Activated CD8-positive, alpha-beta T cell treated with anti-CD3 and anti-CD28 coated beads for 36 hours (primary cell): ENCODE measurements around the gene IL1R1. TPM values are rescaled to one million over a fixed set of nuclear protein-coding genes. Genes with fewer than 3 reads are reported as not detected.
A peak's percentile ranks its signal among the peaks of the same experiment; 100 is the strongest.

Source experiments
- ATAC-seq: fragments of 200-7000 bp; cut with Tn5 transposase; one replicate; pipeline ENCODE4 v1.10.0; 2021; ENCODE audit warnings: mild to moderate bottlenecking, moderate library complexity
- CTCF ChIA-PET: fragments of 350-600 bp; sonication (Branson Sonifier 250); formaldehyde crosslinking; loops from one replicate; lab custom pipeline; 2021; ENCODE audit warnings: antibody characterized with exemption; lab: Charles Lee
- POLR2A ChIA-PET: fragments of 350-600 bp; sonication (Branson Sonifier 250); formaldehyde crosslinking; loops from one replicate; lab custom pipeline; 2021; ENCODE audit warnings: antibody characterized with exemption; lab: Charles Lee
- DNase-seq: peaks from one replicate; pipeline ENCODE4 v3.0.0-alpha.2; 2020
- H3K27ac Mint-ChIP-seq: one replicate; pipeline ENCODE4 v1.8.0; 2021; ENCODE audit warnings: mild to moderate bottlenecking, mixed read lengths
- H3K27me3 Mint-ChIP-seq: one replicate; pipeline ENCODE4 v1.8.0; 2021; ENCODE audit warnings: mixed read lengths
- H3K36me3 Mint-ChIP-seq: one replicate; pipeline ENCODE4 v1.8.0; 2021; ENCODE audit warnings: low read depth, mixed read lengths
- H3K4me1 Mint-ChIP-seq: one replicate; pipeline ENCODE4 v1.8.0; 2021; ENCODE audit warnings: low read depth, mixed read lengths
- H3K4me3 Mint-ChIP-seq: one replicate; pipeline ENCODE4 v1.8.0; 2021; ENCODE audit warnings: mild to moderate bottlenecking, moderate library complexity, mixed read lengths
- H3K9me3 Mint-ChIP-seq: one replicate; pipeline ENCODE4 v1.8.0; 2021; ENCODE audit warnings: mixed read lengths
- CTCF ChIP-seq: fragments of 200-600 bp; IDR thresholded peaks from one replicate; pipeline ENCODE4 v1.8.0; 2022; ENCODE audit warnings: antibody characterized with exemption, mild to moderate bottlenecking
- intact Hi-C: fragments of 100-400 bp; cut with micrococcal nuclease; formaldehyde crosslinking; loops from one replicate; pipeline ENCODE4 v1.10.0; 2022
- total RNA-seq, 2 experiments: library from RNA; stranded (reverse); gene quantifications; one replicate each; pipeline ENCODE4 v1.2.3, GENCODE V29; 2021

Gene IL1R1
- total RNA-seq, 2 experiments from 2014 or later = 0.63 to 0.68 TPM

DNA sequence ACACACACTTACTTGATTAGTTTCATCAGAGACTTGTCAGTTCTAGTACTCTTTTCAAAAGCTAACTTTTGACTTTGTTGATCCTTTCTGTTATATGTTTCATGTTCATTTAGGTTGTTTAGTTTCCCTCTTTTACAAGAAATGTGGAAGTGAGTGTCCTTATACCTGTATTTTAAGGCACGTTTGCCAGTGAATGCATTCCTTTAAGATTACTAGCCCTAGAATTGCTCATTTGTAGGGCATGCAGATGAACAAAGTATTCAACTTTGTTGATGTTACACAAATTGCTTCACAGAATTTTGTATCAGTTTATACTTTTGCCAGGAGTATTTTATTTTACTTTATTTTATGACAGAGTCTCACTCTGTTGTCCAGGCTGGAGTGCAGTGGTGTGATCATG, 50.5 kb downstream of the IL1R1 start:
- Mint-ChIP-seq H3K9me3 (no peaks in the 10 kb centered on the region), H3K4me3 (no peak overlapping the region), H3K4me1 (peaks cover 4% of the 10 kb centered on the region), H3K27me3 (peaks cover 10% of the 10 kb centered on the region), H3K36me3 (no peaks in the 10 kb centered on the region), H3K27ac (no peak overlapping the region)
- DNase-seq (no peak), ATAC-seq (no peak)
- intact Hi-C loops = no loop called here
- no peak for TF ChIP-seq CTCF
- ChIA-PET CTCF (no interaction called here), POLR2A (no interaction called here)

- CTCF ChIA-PET = interaction anchor here (1.0 kb wide), 1 partner anchor 46 kb away, joined by 3 read pairs; no protein-coding TSS in a partner anchor
- intact Hi-C loops = no loop called here
- no peaks in the 10 kb centered on the region for H3K9me3 Mint-ChIP-seq
- DNase-seq (no peak), ATAC-seq (no peak)
- no peak overlapping the region for H3K27ac Mint-ChIP-seq
- no peaks in the 10 kb centered on the region for H3K36me3 Mint-ChIP-seq
- peaks cover 4% of the 10 kb centered on the region for H3K27me3 Mint-ChIP-seq
- no peak for TF ChIP-seq CTCF
- POLR2A ChIA-PET = no interaction called here
- H3K4me3 Mint-ChIP-seq = no peak overlapping the region
- H3K4me1 Mint-ChIP-seq = peaks cover 6% of the 10 kb centered on the region
Observed at GRCh38 chr2:102194609-102195268, 52.2 kb downstream of the IL1R1 start.

DNA sequence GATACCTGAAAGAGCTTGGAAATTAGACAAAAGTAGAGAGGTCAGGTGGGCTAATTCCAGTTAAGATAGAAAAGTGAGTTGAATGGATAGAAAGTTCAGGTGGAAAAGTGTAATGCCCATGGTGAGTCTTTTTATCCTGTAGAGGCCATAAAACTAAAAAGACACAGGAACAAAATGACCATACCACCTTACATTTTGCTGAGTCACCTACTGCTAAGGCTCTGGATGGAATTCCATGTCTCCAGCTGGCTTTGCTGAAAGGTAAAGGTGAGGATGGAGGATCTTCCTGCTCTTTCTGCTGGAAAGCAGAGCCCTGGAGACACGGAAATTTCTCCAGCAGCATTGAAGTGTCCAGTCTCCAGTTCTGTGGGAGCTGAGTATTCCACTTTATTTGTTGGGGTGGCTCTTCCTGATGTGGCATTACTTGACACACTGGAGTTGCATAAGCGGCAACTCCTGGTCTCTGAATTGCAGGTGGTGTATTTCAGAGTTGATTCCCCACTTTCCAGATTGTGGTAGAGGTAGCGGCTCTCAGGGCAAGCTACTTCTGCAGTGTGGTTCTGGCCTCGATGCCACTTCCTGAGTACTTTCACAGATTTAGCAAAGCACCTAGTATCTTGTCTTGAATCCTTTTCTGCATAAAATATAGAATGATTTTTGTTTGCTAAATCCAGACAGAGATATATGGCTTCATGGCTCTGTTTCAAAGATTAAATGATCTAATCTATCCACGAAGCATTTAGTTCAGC, 55.0 kb downstream of the IL1R1 start:
- H3K27ac Mint-ChIP-seq = no peak overlapping the region
- ChIA-PET POLR2A (no interaction called here), CTCF (interaction anchor here (0.8 to 3.0 kb wide), 7 partner anchors 11 to 246 kb away, joined by 3 to 13 read pairs (median 5); partner anchors contain the start of gene IL1RL2)
- intact Hi-C loops = no loop called here
- ATAC-seq (no peak), DNase-seq (peak; percentile 5)
- no peaks in the 10 kb centered on the region for H3K9me3 Mint-ChIP-seq
- H3K27me3 Mint-ChIP-seq = peaks cover 4% of the 10 kb centered on the region
- H3K4me1 Mint-ChIP-seq = peaks cover 6% of the 10 kb centered on the region
- no peak overlapping the region for H3K4me3 Mint-ChIP-seq
- H3K36me3 Mint-ChIP-seq = no peaks in the 10 kb centered on the region
- no peak for TF ChIP-seq CTCF

DNA sequence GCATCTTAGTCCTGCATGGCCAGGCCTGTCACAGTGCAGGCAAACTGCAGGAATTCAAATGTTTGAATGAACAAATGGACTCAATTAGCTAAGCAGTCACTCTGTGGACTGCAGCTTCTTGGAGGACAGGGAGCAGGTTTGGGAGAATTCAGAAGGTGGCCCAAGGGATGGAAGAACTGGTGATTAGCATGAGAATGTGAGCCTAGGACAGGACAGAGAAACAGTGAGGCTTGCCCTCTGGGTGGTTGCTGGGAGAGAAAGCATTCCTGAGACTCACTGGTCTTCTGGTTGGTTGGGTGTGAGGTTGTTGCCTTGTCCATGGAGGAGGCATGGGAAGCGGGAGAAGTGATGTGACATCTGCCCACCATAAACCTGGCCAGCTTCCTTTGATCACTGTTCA, 58.0 kb downstream of the IL1R1 start:
- CTCF ChIA-PET = interaction anchor here (0.5 to 3.0 kb wide), 3 partner anchors 10 to 180 kb away, joined by 3 to 13 read pairs (median 5); no protein-coding TSS in a partner anchor
- no peak for TF ChIP-seq CTCF
- H3K4me3 Mint-ChIP-seq = no peak overlapping the region
- peaks cover 11% of the 10 kb centered on the region for H3K9me3 Mint-ChIP-seq
- H3K4me1 Mint-ChIP-seq = peaks cover 6% of the 10 kb centered on the region
- ATAC-seq = no peak
- intact Hi-C loops = no loop called here
- no peak for DNase-seq
- POLR2A ChIA-PET = no interaction called here
- no peak overlapping the region for H3K27ac Mint-ChIP-seq
- peaks cover 3% of the 10 kb centered on the region for H3K27me3 Mint-ChIP-seq
- peaks cover 1% of the 10 kb centered on the region for H3K36me3 Mint-ChIP-seq

- no peaks in the 10 kb centered on the region for H3K4me1 Mint-ChIP-seq
- peaks cover 1% of the 10 kb centered on the region for H3K27me3 Mint-ChIP-seq
- H3K36me3 Mint-ChIP-seq = peaks cover 1% of the 10 kb centered on the region
- ATAC-seq = no peak
- intact Hi-C loops = no loop called here
- no peak overlapping the region for H3K27ac Mint-ChIP-seq
- peaks cover 12% of the 10 kb centered on the region for H3K9me3 Mint-ChIP-seq
- ChIA-PET POLR2A (no interaction called here), CTCF (no interaction called here)
- no peak overlapping the region for H3K4me3 Mint-ChIP-seq
- DNase-seq = no peak
- TF ChIP-seq CTCF = no peak
Observed at GRCh38 chr2:102204638-102205037, 62.1 kb downstream of the IL1R1 start.
